Spleen (tissue), 7 donors: Measurements from ENCODE around the gene NPHP3.

Source experiments
- POLR2AphosphoS5 ChIP-seq, 3 donors: sonication (generic); formaldehyde crosslinking; IDR thresholded peaks; one replicate each; pipeline ENCODE4 v1.5.1; 2017; ENCODE audit warnings: antibody characterized with exemption in 3 of 3
- TF ChIP-seq, protein P1 (sequence below), 11 experiments: fragments of 200-600 bp in 7 of 11; fragments of 450-650 bp in 4 of 11; sonication (generic) in 4 of 11; IDR thresholded peaks in 8 of 11; conservative IDR thresholded peaks in 3 of 11; 1 replicate in 7 of 11; 2 replicates in 4 of 11; pipeline versions ENCODE4 v1.4.0 to v1.8.0; 2016 to 2021; ENCODE audit warnings: antibody characterized with exemption in 11 of 11, inconsistent platforms in 4 of 11, mild to moderate bottlenecking in 1 of 11
- donor health status: DM: no; HTN: no; CAD: no; lungs with moderate emphysema.
- donor health status: DM: no; HTN: no; CAD: no.
- donor health status: DM: no; HTN: no; CAD: no.

GRCh38 chr3:132713977-132714727, 8.1 kb downstream of the NPHP3 start:
- TF ChIP-seq POLR2AphosphoS5 (IDR thresholded peaks at IDR 0.05), result no peak
- TF ChIP-seq, protein P1, sequence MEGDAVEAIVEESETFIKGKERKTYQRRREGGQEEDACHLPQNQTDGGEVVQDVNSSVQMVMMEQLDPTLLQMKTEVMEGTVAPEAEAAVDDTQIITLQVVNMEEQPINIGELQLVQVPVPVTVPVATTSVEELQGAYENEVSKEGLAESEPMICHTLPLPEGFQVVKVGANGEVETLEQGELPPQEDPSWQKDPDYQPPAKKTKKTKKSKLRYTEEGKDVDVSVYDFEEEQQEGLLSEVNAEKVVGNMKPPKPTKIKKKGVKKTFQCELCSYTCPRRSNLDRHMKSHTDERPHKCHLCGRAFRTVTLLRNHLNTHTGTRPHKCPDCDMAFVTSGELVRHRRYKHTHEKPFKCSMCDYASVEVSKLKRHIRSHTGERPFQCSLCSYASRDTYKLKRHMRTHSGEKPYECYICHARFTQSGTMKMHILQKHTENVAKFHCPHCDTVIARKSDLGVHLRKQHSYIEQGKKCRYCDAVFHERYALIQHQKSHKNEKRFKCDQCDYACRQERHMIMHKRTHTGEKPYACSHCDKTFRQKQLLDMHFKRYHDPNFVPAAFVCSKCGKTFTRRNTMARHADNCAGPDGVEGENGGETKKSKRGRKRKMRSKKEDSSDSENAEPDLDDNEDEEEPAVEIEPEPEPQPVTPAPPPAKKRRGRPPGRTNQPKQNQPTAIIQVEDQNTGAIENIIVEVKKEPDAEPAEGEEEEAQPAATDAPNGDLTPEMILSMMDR (IDR thresholded peaks at IDR 0.05 in 8 of 11, conservative IDR thresholded peaks at IDR 0.05 in 3 of 11), result no peak
